ENCODE data around the gene SARM1. TPM values are rescaled to one million over a fixed set of nuclear protein-coding genes. Genes with fewer than 3 reads are reported as not detected.

SARM1 gene
- total and polyA plus RNA-seq, 2 experiments from 2014 or later, result 14.5 to 19.5 TPM

GRCh38 chr17:28372945-28373274 lies 1.4 kb downstream of the SARM1 start:
- no peaks in the 10 kb centered on the region for H3K9me3 ChIP-seq (ENCODE audit: low read depth)
- H2AFZ ChIP-seq, result no peak overlapping the region
- H3K36me3 ChIP-seq (replicated peaks; ENCODE audit: insufficient read depth, low read depth), result no peaks in the 10 kb centered on the region
- peaks cover 7% of the 10 kb centered on the region for H3K27me3 ChIP-seq
- H3K4me1 ChIP-seq (ENCODE audit: insufficient read depth), result peaks cover 23% of the 10 kb centered on the region
- no peaks in the 10 kb centered on the region for H3K9me2 ChIP-seq (replicated peaks; ENCODE audit: insufficient read depth)
- TF ChIP-seq EZH2phosphoT487 (IDR thresholded peaks at IDR 0.05; ENCODE audit: low read depth, severe bottlenecking, unreplicated experiment), result no peak
- no peak for TF ChIP-seq EZH2 (IDR thresholded peaks at IDR 0.05; ENCODE audit: borderline replicate concordance)
- TF ChIP-seq, protein P1, sequence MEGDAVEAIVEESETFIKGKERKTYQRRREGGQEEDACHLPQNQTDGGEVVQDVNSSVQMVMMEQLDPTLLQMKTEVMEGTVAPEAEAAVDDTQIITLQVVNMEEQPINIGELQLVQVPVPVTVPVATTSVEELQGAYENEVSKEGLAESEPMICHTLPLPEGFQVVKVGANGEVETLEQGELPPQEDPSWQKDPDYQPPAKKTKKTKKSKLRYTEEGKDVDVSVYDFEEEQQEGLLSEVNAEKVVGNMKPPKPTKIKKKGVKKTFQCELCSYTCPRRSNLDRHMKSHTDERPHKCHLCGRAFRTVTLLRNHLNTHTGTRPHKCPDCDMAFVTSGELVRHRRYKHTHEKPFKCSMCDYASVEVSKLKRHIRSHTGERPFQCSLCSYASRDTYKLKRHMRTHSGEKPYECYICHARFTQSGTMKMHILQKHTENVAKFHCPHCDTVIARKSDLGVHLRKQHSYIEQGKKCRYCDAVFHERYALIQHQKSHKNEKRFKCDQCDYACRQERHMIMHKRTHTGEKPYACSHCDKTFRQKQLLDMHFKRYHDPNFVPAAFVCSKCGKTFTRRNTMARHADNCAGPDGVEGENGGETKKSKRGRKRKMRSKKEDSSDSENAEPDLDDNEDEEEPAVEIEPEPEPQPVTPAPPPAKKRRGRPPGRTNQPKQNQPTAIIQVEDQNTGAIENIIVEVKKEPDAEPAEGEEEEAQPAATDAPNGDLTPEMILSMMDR (IDR thresholded peaks at IDR 0.05; ENCODE audit: poor library complexity), result no peak
- H3K79me2 ChIP-seq, result peaks cover 8% of the 10 kb centered on the region
- H3K4me2 ChIP-seq, result peak overlapping the region; percentile 89
- DNase-seq (ENCODE audit: low spot score), result no peak
- peaks cover 13% of the 10 kb centered on the region for H4K20me1 ChIP-seq (ENCODE audit: insufficient read depth, poor library complexity, severe bottlenecking)
- WGBS (ENCODE audit: low lambda C conversion rate, missing lambda C conversion rate), result 97% methylated on average over 6 of the region's 6 CpGs
- H3K27ac ChIP-seq, result no peak overlapping the region
- H3K4me3 ChIP-seq, result no peak overlapping the region

GRCh38 chr17:28379814-28380801 lies 8.6 kb downstream of the SARM1 start:
- WGBS (ENCODE audit: low lambda C conversion rate, missing lambda C conversion rate), result 64% methylated on average over 10 of the region's 10 CpGs
- H3K27me3 ChIP-seq, result peaks cover 19% of the 10 kb centered on the region
- no peak overlapping the region for H3K27ac ChIP-seq
- no peaks in the 10 kb centered on the region for H3K9me3 ChIP-seq (ENCODE audit: low read depth)
- peak; percentile 24 for DNase-seq (ENCODE audit: low spot score)
- no peaks in the 10 kb centered on the region for H3K9me2 ChIP-seq (replicated peaks; ENCODE audit: insufficient read depth)
- peaks cover 9% of the 10 kb centered on the region for H3K4me1 ChIP-seq (ENCODE audit: insufficient read depth)
- TF ChIP-seq, protein P1 (IDR thresholded peaks at IDR 0.05; ENCODE audit: poor library complexity), result no peak
- TF ChIP-seq EZH2 (IDR thresholded peaks at IDR 0.05; ENCODE audit: borderline replicate concordance) (no peak), EZH2phosphoT487 (IDR thresholded peaks at IDR 0.05; ENCODE audit: low read depth, severe bottlenecking, unreplicated experiment) (no peak)
- H3K79me2 ChIP-seq, result peaks cover under 1% of the 10 kb centered on the region
- no peak overlapping the region for H3K4me3 ChIP-seq
- no peaks in the 10 kb centered on the region for H3K36me3 ChIP-seq (replicated peaks; ENCODE audit: insufficient read depth, low read depth)
- H4K20me1 ChIP-seq (ENCODE audit: insufficient read depth, poor library complexity, severe bottlenecking), result no peaks in the 10 kb centered on the region
- H2AFZ ChIP-seq, result no peak overlapping the region
- peak overlapping the region; percentile 70 for H3K4me2 ChIP-seq

- Histone ChIP-seq H3K9me3 (ENCODE audit: low read depth) (no peaks in the 10 kb centered on the region), H3K36me3 (replicated peaks; ENCODE audit: insufficient read depth, low read depth) (no peaks in the 10 kb centered on the region), H3K27ac (no peak overlapping the region), H3K79me2 (no peaks in the 10 kb centered on the region), H4K20me1 (ENCODE audit: insufficient read depth, poor library complexity, severe bottlenecking) (no peaks in the 10 kb centered on the region), H3K4me3 (no peak overlapping the region), H3K4me1 (ENCODE audit: insufficient read depth) (peaks cover 9% of the 10 kb centered on the region), H3K4me2 (peak overlapping the region; percentile 70), H3K27me3 (peaks cover 19% of the 10 kb centered on the region), H3K9me2 (replicated peaks; ENCODE audit: insufficient read depth) (no peaks in the 10 kb centered on the region), H2AFZ (no peak overlapping the region)
- TF ChIP-seq EZH2phosphoT487 (IDR thresholded peaks at IDR 0.05; ENCODE audit: low read depth, severe bottlenecking, unreplicated experiment) (no peak), EZH2 (IDR thresholded peaks at IDR 0.05; ENCODE audit: borderline replicate concordance) (no peak)
- TF ChIP-seq, protein P1 (IDR thresholded peaks at IDR 0.05; ENCODE audit: poor library complexity), result peak; percentile 40
- peak; percentile 56 for DNase-seq (ENCODE audit: low spot score)
- 25% methylated on average over 63 of the region's 72 CpGs for WGBS (ENCODE audit: low lambda C conversion rate, missing lambda C conversion rate)
Observed at GRCh38 chr17:28381141-28381825, 9.8 kb downstream of the SARM1 start.
